ENCODE measurements around the gene FAM50A. TPM values are rescaled to one million over a fixed set of nuclear protein-coding genes. Genes with fewer than 3 reads are reported as not detected.

The FAM50A gene
- total RNA-seq, 1 experiment from 2014 or later, result 75.9 TPM

GRCh38 chrX:154403858-154404257, 40.1 kb upstream of the FAM50A start:
- Histone ChIP-seq H3K9me3 (no peaks in the 10 kb centered on the region), H3K4me1 (peaks cover 21% of the 10 kb centered on the region), H3K36me3 (ENCODE audit: control insufficient read depth, insufficient read depth, low read length) (peaks cover 5% of the 10 kb centered on the region), H3K4me3 (ENCODE audit: low read depth, low read length) (no peak overlapping the region), H3K27me3 (replicated peaks; ENCODE audit: control insufficient read depth, insufficient read depth, low read length) (no peaks in the 10 kb centered on the region)
- DNase-seq, result no peak
- Mint-ChIP-seq H3K27me3 (ENCODE audit: insufficient read depth, unreplicated experiment) (no peaks in the 10 kb centered on the region), H3K36me3 (ENCODE audit: insufficient read depth, unreplicated experiment) (peaks cover 50% of the 10 kb centered on the region), H3K4me1 (ENCODE audit: low read depth, unreplicated experiment) (peaks cover 8% of the 10 kb centered on the region), H3K27ac (ENCODE audit: unreplicated experiment) (no peak overlapping the region), H3K4me3 (ENCODE audit: unreplicated experiment) (no peak overlapping the region), H3K9me3 (ENCODE audit: unreplicated experiment) (no peaks in the 10 kb centered on the region)
- BruUV-seq (replicated peaks), result no TSS peak
- TF ChIP-seq CTCF (IDR thresholded peaks at IDR 0.05; ENCODE audit: insufficient read depth in 1 of 2, low read depth in 1 of 2, low read length in 1 of 2, severe bottlenecking in 1 of 2, unreplicated experiment in 1 of 2), result no peak
- intact Hi-C loops (cut with micrococcal nuclease; ENCODE audit: unreplicated experiment), result no loop called here
- ChIA-PET POLR2A (no interaction called here), CTCF (interaction anchor here (0.7 kb wide), 1 partner anchor 129 kb away, joined by 4 read pairs; no protein-coding TSS in a partner anchor)

- peaks cover 42% of the 10 kb centered on the region for H3K36me3 Mint-ChIP-seq (ENCODE audit: insufficient read depth, unreplicated experiment)
Measured at GRCh38 chrX:154404625-154405192, 39.2 kb upstream of the FAM50A start.

GRCh38 chrX:154408659-154409221, 35.2 kb upstream of the FAM50A start:
- H3K9me3 Mint-ChIP-seq (ENCODE audit: unreplicated experiment), result no peaks in the 10 kb centered on the region
- TF ChIP-seq CTCF (IDR thresholded peaks at IDR 0.05; ENCODE audit: insufficient read depth in 1 of 2, low read depth in 1 of 2, low read length in 1 of 2, severe bottlenecking in 1 of 2, unreplicated experiment in 1 of 2), result no peak
- peaks cover 7% of the 10 kb centered on the region for H3K36me3 Mint-ChIP-seq (ENCODE audit: insufficient read depth, unreplicated experiment)
- peaks cover 7% of the 10 kb centered on the region for H3K4me1 Mint-ChIP-seq (ENCODE audit: low read depth, unreplicated experiment)
- peaks cover 5% of the 10 kb centered on the region; the same call in 1 of the 2 replicates for H3K4me1 ChIP-seq
- intact Hi-C loops (cut with micrococcal nuclease; ENCODE audit: unreplicated experiment), result no loop called here
- H3K27me3 ChIP-seq (replicated peaks; ENCODE audit: control insufficient read depth, insufficient read depth, low read length), result no peaks in the 10 kb centered on the region
- no peaks in the 10 kb centered on the region for H3K27me3 Mint-ChIP-seq (ENCODE audit: insufficient read depth, unreplicated experiment)
- no peak for DNase-seq
- no peaks in the 10 kb centered on the region for H3K36me3 ChIP-seq (ENCODE audit: control insufficient read depth, insufficient read depth, low read length)
- no peak overlapping the region for H3K27ac Mint-ChIP-seq (ENCODE audit: unreplicated experiment)
- no peaks in the 10 kb centered on the region for H3K9me3 ChIP-seq
- no TSS peak for BruUV-seq (replicated peaks)
- peak overlapping the region; percentile 22 for H3K4me3 ChIP-seq (ENCODE audit: low read depth, low read length)
- CTCF ChIA-PET, result interaction anchor here (0.8 kb wide), 1 partner anchor 82 kb away, joined by 4 read pairs; the partner anchor contains the start of gene SLC10A3
- H3K4me3 Mint-ChIP-seq (ENCODE audit: unreplicated experiment), result peak overlapping the region; percentile 22
- POLR2A ChIA-PET, result no interaction called here

More at GRCh38 chrX:154404625-154405192, 39.2 kb upstream of the FAM50A start:
- H3K4me1 Mint-ChIP-seq (ENCODE audit: low read depth, unreplicated experiment), result peaks cover 7% of the 10 kb centered on the region
- intact Hi-C loops (cut with micrococcal nuclease; ENCODE audit: unreplicated experiment), result no loop called here
- no peak for DNase-seq
- H3K9me3 Mint-ChIP-seq (ENCODE audit: unreplicated experiment), result no peaks in the 10 kb centered on the region
- Histone ChIP-seq H3K27me3 (replicated peaks; ENCODE audit: control insufficient read depth, insufficient read depth, low read length) (no peaks in the 10 kb centered on the region), H3K36me3 (ENCODE audit: control insufficient read depth, insufficient read depth, low read length) (peaks cover 3% of the 10 kb centered on the region), H3K4me3 (ENCODE audit: low read depth, low read length) (no peak overlapping the region), H3K4me1 (peaks cover 22% of the 10 kb centered on the region), H3K9me3 (no peaks in the 10 kb centered on the region)
- ChIA-PET CTCF (no interaction called here), POLR2A (no interaction called here)
- TF ChIP-seq CTCF (IDR thresholded peaks at IDR 0.05; ENCODE audit: insufficient read depth in 1 of 2, low read depth in 1 of 2, low read length in 1 of 2, severe bottlenecking in 1 of 2, unreplicated experiment in 1 of 2), result no peak
- no TSS peak for BruUV-seq (replicated peaks)
- no peak overlapping the region for H3K4me3 Mint-ChIP-seq (ENCODE audit: unreplicated experiment)
- H3K27me3 Mint-ChIP-seq (ENCODE audit: insufficient read depth, unreplicated experiment), result no peaks in the 10 kb centered on the region
- no peak overlapping the region for H3K27ac Mint-ChIP-seq (ENCODE audit: unreplicated experiment)

Measured in Caco-2 (cell line).